Activated T-cell treated with anti-CD3 and anti-CD28 coated beads, Interleukin-2, amount 50 U/mL, for 4 hours (primary cell): ENCODE results near the gene CDHR4. TPM values are rescaled to one million over a fixed set of nuclear protein-coding genes. Genes with fewer than 3 reads are reported as not detected.
"Not testable (repeated sequence)": the region's sequence is repeated elsewhere in the genome, so short reads cannot be mapped to it uniquely, and the experiment has no call there.

Source experiments
- ATAC-seq, 2 donors: fragments of 200-7000 bp; cut with Tn5 transposase; one replicate each; pipeline ENCODE4 v1.10.0; 2021
- DNase-seq: peaks from one replicate; pipeline ENCODE4 v3.0.0-alpha.2; 2020
- H3K27me3 Mint-ChIP-seq: one replicate; pipeline ENCODE4 v1.8.0; 2021; ENCODE audit warnings: low read depth, mixed read lengths
- H3K36me3 Mint-ChIP-seq: one replicate; pipeline ENCODE4 v1.8.0; 2022; ENCODE audit warnings: mixed read lengths; ENCODE audit not compliant: insufficient read depth
- H3K4me1 Mint-ChIP-seq: one replicate; pipeline ENCODE4 v1.8.0; 2021; ENCODE audit warnings: low read depth, mixed read lengths
- H3K4me3 Mint-ChIP-seq: one replicate; pipeline ENCODE4 v1.8.0; 2021; ENCODE audit warnings: mild to moderate bottlenecking, moderate library complexity, mixed read lengths
- H3K9me3 Mint-ChIP-seq: one replicate; pipeline ENCODE4 v1.8.0; 2021; ENCODE audit warnings: mixed read lengths
- total RNA-seq, 3 donors: library from RNA; stranded (reverse); gene quantifications; one replicate each; pipeline ENCODE4 v1.2.1, GENCODE V29; 2021

Gene CDHR4, protein sequence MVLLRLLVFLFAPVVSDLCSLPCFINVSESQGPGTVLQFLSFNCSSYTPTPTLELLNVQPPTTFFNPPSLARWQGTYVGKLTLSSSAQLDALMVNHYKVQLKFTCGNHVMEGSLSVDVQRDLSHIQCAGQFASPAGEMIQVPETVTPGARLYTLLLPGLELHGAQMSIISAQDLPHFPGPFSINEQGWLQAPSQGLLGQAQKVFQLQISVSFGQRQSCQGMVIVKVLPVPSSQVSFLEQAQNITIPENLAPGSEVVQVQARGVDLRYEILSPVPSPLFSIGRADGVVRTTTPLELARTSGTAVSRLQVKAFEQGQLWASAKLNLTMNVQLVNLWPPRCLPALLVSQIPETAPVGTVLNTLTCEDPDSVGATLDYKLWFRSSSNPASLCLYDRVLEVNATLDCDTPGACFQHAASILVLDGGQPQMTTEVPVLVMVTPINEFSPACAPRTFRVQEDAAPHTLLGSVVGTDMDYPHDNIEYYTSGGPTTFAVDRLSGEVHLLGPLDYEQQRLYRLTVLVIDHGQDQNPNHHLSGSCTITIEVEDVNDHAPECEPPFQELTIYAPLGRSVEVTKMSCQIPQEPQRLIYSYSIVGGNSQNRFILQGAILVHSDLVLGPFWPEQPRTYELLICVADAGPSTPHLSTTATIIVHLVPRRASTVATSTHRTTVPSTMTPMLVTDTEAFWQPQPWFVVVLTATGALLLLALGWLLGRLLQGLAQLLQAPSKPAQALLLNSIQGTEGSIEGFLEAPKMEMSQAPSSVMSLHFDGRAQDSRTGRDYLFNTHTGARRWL
- not detected for total RNA-seq

DNA sequence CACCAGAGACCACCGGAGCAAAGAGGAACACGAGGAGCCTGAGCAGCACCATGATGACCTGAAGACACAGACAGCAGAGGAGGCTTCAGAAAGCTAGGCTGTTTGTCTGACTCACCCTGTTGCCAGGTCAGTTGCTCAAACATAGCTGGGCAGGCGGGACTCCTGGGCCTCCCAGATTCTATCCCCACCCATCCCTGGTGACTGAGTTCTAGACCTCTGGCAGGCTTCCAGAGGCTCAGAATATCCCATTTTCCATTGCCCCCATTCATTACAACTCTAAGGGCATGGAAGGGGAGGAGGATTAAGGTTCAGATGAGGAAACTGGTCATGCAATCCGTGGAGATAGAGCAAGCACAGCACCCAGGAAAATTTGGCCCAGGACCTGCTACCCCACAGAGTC lies at the start of gene CDHR4:
Gene CDHR4, minus strand, starts transcription at position 113 of the 400 bp plus-strand sequence. Its CDS starts 61 bp downstream, at position 52.
- no peak for DNase-seq
- no peaks in the 10 kb centered on the region for H3K9me3 Mint-ChIP-seq
- ATAC-seq, result no peak
- H3K27me3 Mint-ChIP-seq, result no peaks in the 10 kb centered on the region
- H3K4me3 Mint-ChIP-seq, result no peak within 1 kb of the TSS
- no peaks in the 10 kb centered on the region for H3K36me3 Mint-ChIP-seq
- H3K4me1 Mint-ChIP-seq, result peaks cover 10% of the 10 kb centered on the region

DNA sequence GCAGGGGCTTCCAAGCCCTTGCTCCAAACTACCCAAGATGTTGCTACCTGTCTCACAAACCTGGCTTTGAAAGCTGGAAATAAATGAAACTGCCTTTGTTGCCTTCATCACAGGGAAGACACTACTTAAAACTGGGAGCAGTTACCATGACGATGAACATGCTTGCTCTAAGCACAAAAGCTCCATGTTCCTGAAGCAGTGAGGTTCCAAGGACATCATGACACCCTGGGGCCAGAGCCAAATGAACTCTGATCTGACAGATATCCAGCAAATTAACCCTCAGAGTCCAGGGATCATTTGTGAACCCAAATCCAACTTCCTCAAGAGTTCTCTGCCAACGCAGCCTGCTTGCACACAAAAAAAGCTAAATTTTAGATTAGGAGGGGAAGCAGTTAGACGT lies 46.0 kb upstream of the CDHR4 start:
- ATAC-seq (no peak), DNase-seq (no peak)
- Mint-ChIP-seq H3K27me3 (no peaks in the 10 kb centered on the region), H3K4me1 (no peaks in the 10 kb centered on the region), H3K9me3 (no peaks in the 10 kb centered on the region), H3K4me3 (no peak overlapping the region), H3K36me3 (peaks cover 3% of the 10 kb centered on the region)

DNA sequence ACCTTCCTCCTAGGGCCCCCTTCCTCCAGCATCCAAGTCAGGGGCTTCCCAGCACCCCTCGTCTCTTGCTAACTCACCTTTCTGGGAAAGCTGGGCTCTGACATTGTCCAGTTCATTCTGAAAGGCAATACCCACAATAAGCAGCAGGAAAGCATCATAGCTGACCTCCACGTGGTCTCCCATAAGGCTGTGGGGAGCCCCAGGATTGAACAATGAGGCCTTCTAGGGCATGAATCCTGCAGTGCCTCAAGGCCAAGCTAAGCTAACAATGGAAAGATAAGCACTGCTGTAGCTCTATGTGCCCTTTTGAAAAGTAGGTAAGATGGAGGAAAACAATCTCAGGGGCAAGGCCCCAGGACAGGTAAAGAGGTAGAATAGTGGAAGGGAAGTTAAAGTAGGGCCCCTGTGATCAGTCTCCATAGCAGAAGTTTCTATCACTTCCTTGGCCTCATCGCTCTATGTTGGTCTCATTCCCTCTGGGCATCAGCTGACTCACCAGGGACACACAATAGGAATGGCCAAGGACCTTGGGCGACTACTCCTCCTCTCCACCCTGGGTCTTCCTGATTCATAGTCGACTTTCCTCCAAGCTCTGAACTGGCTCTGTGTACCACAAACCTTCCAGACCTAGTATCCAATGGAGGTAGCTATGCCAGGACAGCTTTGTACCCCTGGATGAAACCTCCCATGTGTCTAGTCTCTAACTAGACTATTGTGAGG lies 45.0 kb upstream of the CDHR4 start:
- no peak overlapping the region for H3K4me3 Mint-ChIP-seq
- no peaks in the 10 kb centered on the region for H3K9me3 Mint-ChIP-seq
- no peak for ATAC-seq
- H3K36me3 Mint-ChIP-seq, result peaks cover 3% of the 10 kb centered on the region
- no peaks in the 10 kb centered on the region for H3K27me3 Mint-ChIP-seq
- H3K4me1 Mint-ChIP-seq, result no peaks in the 10 kb centered on the region
- DNase-seq, result no peak

DNA sequence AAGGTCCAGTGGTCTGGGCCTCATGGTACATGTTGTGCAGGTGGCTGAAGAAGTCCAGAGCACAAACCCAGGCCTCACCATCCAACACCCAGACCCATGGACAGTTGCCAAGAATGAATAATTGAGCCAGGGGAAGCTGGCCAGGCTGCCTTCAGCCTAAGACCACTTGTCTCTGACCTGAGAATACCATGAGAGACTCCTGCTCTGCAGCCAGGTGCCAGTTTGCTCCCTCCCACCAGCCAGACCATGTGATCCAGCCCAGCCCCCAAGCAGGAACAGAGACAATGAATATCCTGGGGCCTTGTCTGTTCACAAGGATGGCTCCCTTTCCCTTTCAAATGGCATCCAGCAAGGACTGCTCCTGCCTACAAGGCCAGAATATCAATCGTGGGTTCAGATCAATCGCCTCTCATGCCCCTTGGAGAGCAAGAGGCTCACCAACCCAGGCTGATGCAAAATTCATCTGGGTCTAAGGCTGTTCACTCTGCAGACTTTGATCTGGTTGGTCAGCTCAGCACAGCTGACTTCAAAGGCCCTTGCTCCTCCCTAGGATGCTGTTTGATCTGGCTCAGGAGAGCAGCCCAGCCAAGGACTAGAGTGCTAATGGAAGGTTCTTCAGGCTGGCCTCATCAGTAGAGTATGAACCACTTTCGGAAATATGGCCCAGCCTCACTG lies 43.3 kb upstream of the CDHR4 start:
- Mint-ChIP-seq H3K4me3 (no peak overlapping the region), H3K36me3 (peaks cover 3% of the 10 kb centered on the region), H3K27me3 (no peaks in the 10 kb centered on the region), H3K9me3 (no peaks in the 10 kb centered on the region), H3K4me1 (no peaks in the 10 kb centered on the region)
- ATAC-seq (no peak), DNase-seq (no peak)

DNA sequence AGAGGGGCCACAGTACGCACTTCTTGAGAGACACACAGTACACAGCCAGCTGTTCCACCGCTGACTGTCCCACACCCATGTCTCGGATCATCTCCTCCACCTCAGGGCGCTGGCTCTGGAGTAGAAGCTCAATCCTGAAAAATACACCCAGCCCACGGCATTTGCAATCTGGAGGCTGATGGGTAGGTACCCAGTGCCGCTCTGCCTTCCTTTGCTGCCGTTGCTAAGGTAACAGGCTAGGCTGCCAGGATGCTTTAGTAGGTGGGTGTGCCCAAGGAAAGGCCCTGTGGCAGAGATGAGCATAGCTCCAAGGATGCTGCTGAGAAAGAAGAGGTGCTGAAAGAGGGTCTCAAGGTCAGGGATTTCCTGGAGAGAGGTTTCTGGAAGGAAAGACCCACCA lies 42.1 kb upstream of the CDHR4 start:
- no peak overlapping the region for H3K4me3 Mint-ChIP-seq

DNA sequence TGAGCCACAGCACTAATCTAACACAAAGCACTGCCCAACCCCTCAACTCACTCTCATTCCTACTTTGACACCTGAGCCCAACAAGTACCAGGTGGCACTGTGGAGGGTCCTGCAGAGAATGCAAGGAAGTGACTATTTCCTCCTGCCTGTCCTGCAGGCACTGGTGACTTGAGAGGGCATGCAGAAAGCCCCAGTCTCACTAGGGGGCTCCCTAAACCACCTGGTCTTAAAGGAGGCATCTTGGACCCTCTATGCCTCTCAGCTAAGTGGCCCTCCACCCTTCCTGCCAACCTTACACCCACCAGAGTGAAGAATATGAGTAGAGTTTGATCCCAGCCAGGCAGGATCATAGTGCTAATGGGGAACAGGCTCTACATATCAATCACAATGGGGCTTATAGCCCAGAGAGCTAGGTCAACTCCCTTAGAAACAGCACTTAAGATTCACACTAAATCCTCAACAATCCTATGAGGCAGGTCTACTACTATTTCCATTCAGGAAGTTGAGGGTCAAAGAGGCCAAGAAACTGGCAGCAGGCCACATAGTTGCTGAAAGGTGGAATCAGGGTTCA lies 41.5 kb upstream of the CDHR4 start:
- Mint-ChIP-seq H3K36me3 (peaks cover 2% of the 10 kb centered on the region), H3K4me3 (no peak overlapping the region), H3K27me3 (no peaks in the 10 kb centered on the region), H3K4me1 (no peaks in the 10 kb centered on the region), H3K9me3 (no peaks in the 10 kb centered on the region)
- DNase-seq, result no peak
- ATAC-seq, result peak in 1 of 2 donors; percentile 23

More for the DNA sequence above, 42.1 kb upstream of the CDHR4 start:
- ATAC-seq (no peak), DNase-seq (no peak)
- Mint-ChIP-seq H3K36me3 (peaks cover 2% of the 10 kb centered on the region), H3K4me1 (no peaks in the 10 kb centered on the region), H3K27me3 (no peaks in the 10 kb centered on the region), H3K9me3 (no peaks in the 10 kb centered on the region)

- DNase-seq (no peak), ATAC-seq (no peak)
- no peaks in the 10 kb centered on the region for H3K4me1 Mint-ChIP-seq
- no peak overlapping the region for H3K4me3 Mint-ChIP-seq
- H3K27me3 Mint-ChIP-seq, result no peaks in the 10 kb centered on the region
- no peaks in the 10 kb centered on the region for H3K36me3 Mint-ChIP-seq
- H3K9me3 Mint-ChIP-seq, result no peaks in the 10 kb centered on the region
Observed at GRCh38 chr3:49840388-49840787, 40.7 kb upstream of the CDHR4 start.

- Mint-ChIP-seq H3K4me3 (no peak overlapping the region), H3K9me3 (no peaks in the 10 kb centered on the region), H3K27me3 (no peaks in the 10 kb centered on the region), H3K36me3 (peaks cover 3% of the 10 kb centered on the region), H3K4me1 (no peaks in the 10 kb centered on the region)
- DNase-seq (peak; percentile 78), ATAC-seq (peak; percentile 90 to 91)
Observed at GRCh38 chr3:49839193-49839809, 39.6 kb upstream of the CDHR4 start.

DNA sequence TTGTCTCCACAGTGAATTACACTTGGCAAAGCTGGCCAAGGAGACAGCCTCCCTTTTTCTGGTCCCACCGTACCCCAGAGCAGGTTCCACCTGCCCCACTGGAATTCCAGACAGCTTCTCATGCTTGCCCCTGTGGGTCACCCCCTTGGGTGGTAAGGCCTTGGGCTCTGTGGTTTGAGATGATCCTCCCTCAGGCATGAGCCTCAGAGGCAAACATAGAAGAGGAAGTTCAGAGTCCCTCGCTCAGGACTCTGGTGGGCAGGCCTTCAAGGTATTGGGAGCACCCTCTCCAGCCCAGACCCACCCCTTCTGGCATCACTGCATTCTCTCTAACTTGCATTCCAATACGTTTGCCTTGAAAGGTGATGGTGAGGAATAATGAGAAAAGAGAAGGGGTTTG lies 31.7 kb upstream of the CDHR4 start:
- peaks cover 3% of the 10 kb centered on the region for H3K36me3 Mint-ChIP-seq
- H3K4me1 Mint-ChIP-seq, result no peaks in the 10 kb centered on the region
- H3K27me3 Mint-ChIP-seq, result no peaks in the 10 kb centered on the region
- DNase-seq (no peak), ATAC-seq (no peak)
- H3K4me3 Mint-ChIP-seq, result no peak overlapping the region
- no peaks in the 10 kb centered on the region for H3K9me3 Mint-ChIP-seq

- H3K36me3 Mint-ChIP-seq, result no peaks in the 10 kb centered on the region
- no peak for DNase-seq
- H3K9me3 Mint-ChIP-seq, result no peaks in the 10 kb centered on the region
- ATAC-seq, result no peak
- no peaks in the 10 kb centered on the region for H3K4me1 Mint-ChIP-seq
- no peaks in the 10 kb centered on the region for H3K27me3 Mint-ChIP-seq
- no peak overlapping the region for H3K4me3 Mint-ChIP-seq
Observed at GRCh38 chr3:49826016-49826415, 26.3 kb upstream of the CDHR4 start.

DNA sequence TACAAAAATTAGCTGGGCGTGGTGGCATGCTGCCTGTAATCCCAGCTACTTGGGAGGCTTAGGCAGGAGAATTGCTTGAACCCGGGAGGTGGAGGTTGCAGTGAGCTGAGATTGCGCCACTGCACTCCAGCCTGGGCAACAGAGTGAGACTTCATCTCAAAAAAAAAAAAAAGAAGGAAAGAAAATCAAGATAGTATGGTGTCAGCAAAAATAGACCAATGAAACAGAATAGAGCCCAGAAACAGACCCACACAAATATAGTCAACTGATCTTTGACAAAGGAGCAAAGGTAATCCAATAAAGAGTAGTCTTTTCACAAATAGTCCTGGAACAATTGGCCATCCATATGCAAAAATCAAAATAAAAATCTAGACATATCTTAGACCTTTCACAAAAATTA lies 23.5 kb upstream of the CDHR4 start:
- H3K36me3 Mint-ChIP-seq, H3K27me3 Mint-ChIP-seq, DNase-seq, ATAC-seq, H3K4me3 Mint-ChIP-seq, H3K9me3 Mint-ChIP-seq, H3K4me1 Mint-ChIP-seq: not testable (repeated sequence)

DNA sequence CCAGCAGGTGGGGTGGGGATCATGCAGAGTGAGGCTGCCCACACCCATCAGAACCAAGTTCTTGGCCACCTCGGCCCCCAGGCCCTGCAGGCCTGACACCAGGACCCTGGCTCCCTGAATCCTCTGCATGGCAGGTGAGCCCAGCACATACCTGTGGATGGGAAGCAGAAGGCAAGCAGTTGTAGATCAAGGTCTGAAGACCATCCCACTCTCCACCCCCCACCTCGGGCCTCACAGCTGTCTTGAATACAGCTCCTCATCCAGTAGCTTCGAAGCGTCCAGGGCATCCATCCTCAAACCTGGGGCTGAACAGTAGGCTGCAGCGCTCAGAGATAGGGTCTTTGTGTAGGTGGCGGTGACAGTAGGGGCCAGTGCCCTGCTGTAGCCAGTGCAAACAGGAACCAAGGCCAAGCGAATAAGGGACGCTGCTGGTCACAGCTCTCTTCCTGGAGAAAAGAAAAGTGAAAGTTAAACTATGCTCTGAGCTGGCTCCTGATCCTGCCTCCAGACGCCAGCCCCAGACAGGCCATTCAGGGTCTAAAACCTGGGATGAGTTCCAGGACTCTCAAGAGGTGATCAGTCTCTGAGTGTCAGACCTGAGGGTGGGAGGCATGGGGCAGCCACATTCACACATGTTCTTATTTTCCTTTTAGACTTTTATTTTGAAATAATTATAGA lies 14.0 kb upstream of the CDHR4 start, which contains the start of gene UBA7:
Gene UBA7, minus strand, starts transcription at position 457 of the 678 bp plus-strand sequence. Its CDS starts 166 bp downstream, at position 291.
- DNase-seq (peak; percentile 18), ATAC-seq (peak; percentile 90 to 91)
- H3K36me3 Mint-ChIP-seq, result peaks cover 16% of the 10 kb centered on the region

More for the DNA sequence above, 14.0 kb upstream of the CDHR4 start, which contains the start of gene UBA7:
- Mint-ChIP-seq H3K4me3 (peak within 1 kb of the TSS; percentile 88), H3K27me3 (no peaks in the 10 kb centered on the region), H3K9me3 (no peaks in the 10 kb centered on the region), H3K4me1 (peaks cover 30% of the 10 kb centered on the region)
